GM12891 (cell line): Measurements from ENCODE around the gene ZNF14.
"Not testable (repeated sequence)": the region's sequence is repeated elsewhere in the genome, so short reads cannot be mapped to it uniquely, and the experiment has no call there.

Source experiments
- DNase-seq: peaks from one replicate; pipeline ENCODE4 v3.0.0; 2011; ENCODE audit warnings: low spot score; ENCODE audit not compliant: insufficient read length
- FAIRE-seq: peaks from 2 replicates; lab custom pipeline; 2011; peaks lifted over from hg19 to GRCh38; lab: Jason Lieb, UNC
- PAX5 ChIP-seq: IDR thresholded peaks from 2 replicates; pipeline ENCODE4 v1.6.1; 2011; ENCODE audit warnings: low read length, moderate library complexity, mild to moderate bottlenecking; ENCODE audit not compliant: insufficient read depth, severe bottlenecking
- POLR2A ChIP-seq: IDR thresholded peaks from 2 replicates; pipeline ENCODE4 v1.6.1; 2011; ENCODE audit warnings: low read depth, low read length, control low read depth
- POLR2AphosphoS5 ChIP-seq: IDR thresholded peaks from 2 replicates; pipeline ENCODE4 v1.6.1; 2011; ENCODE audit warnings: low read depth, low read length, control low read depth
- POU2F2 ChIP-seq: IDR thresholded peaks from 2 replicates; pipeline ENCODE4 v1.6.1; 2011; ENCODE audit warnings: low read depth, mild to moderate bottlenecking, control low read depth, low read length, moderate library complexity
- SPI1 ChIP-seq: IDR thresholded peaks from 2 replicates; pipeline ENCODE4 v1.6.1; 2011; ENCODE audit warnings: low read depth, low read length, control low read depth
- TAF1 ChIP-seq: IDR thresholded peaks from 2 replicates; pipeline ENCODE4 v1.6.1; 2011; ENCODE audit warnings: low read depth, low read length, control low read depth

Gene ZNF14

DNA sequence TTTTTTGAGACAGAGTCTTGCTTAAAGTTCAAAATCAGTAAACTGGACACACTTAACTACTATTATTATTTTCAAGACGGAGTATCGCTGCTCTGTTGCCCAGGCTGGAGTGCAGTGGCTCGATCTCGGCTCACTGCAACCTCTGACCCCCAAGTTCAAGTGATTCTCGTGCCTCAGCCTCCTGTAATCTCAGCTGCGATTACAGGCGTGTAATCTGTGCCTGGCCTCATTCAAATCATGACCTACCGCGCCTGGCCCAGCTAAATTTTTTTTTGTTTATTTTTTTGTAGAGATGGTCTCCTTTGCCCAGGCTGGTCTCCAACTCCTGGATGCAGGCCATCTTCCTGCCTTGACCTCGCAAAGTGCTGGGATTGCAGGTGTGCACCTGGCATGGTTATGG is 41.2 kb downstream of the ZNF14 start:
- no peak for TF ChIP-seq PAX5
- TF ChIP-seq TAF1 = no peak
- TF ChIP-seq POLR2A = no peak
- TF ChIP-seq POU2F2 = no peak
- TF ChIP-seq SPI1 = no peak
- no peak for TF ChIP-seq POLR2AphosphoS5
- DNase-seq (no peak), FAIRE-seq (no peak)

DNA sequence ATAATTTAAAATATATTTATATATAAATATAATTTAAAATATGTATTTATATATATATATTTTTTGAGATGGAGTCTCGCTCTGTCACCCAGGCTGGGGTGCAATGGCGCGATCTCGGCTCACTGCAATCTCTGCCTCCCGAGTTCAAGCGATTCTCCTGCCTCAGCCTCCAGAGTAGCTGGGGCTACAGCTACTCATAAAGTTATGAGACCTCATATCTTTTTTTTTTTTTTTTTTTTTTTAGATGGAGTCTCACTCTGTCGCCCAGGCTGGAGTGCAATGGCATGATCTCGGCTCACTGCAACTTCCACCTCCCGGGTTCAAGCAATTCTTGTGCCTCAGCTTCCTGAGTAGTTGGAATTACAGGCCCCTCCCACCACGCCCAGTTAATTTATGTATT is 43.9 kb downstream of the ZNF14 start:
- not testable (repeated sequence) for DNase-seq, FAIRE-seq

DNA sequence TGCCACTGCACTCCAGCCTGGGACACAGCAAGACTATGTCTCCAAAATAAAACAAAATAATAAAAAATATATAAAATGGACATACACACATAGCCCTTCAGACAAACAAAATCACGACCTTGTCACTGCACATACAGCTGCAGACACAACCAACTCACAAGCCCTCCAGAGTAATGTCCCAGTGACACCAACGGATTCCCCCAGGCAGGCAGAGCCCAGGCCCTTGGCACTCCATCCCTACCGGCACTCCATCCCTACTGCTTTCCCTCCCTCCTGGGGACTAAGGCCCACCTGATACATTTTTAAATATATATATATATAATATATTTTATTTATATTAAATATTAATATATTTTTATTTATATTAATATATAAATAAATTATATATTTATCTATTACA is 45.8 kb downstream of the ZNF14 start:
- no peak for DNase-seq
- FAIRE-seq = no peak
- TF ChIP-seq POLR2AphosphoS5 (no peak), POU2F2 (no peak), PAX5 (no peak), POLR2A (no peak), TAF1 (no peak), SPI1 (no peak)

DNA sequence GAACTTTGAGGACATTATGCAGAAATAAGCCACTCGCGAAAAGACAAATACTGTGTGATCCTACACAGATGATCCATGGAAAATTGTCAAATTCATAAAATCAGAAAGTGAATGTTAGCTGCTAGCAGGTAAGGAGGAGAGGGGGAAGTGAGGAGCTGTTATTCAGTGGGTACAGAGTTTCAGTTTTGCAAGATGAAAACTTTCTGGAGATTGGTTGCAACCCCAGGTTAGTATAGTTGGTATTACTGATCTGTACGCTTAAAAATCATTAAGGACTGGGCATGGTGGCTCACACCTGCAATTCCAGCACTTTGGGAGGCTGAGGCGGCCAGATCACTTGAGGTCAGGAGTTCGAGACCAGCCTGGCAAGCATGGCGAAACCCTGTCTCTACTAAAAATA is 46.3 kb downstream of the ZNF14 start:
- TF ChIP-seq PAX5 (no peak), TAF1 (no peak), SPI1 (no peak), POU2F2 (no peak), POLR2A (no peak), POLR2AphosphoS5 (no peak)
- DNase-seq = no peak
- FAIRE-seq = no peak

DNA sequence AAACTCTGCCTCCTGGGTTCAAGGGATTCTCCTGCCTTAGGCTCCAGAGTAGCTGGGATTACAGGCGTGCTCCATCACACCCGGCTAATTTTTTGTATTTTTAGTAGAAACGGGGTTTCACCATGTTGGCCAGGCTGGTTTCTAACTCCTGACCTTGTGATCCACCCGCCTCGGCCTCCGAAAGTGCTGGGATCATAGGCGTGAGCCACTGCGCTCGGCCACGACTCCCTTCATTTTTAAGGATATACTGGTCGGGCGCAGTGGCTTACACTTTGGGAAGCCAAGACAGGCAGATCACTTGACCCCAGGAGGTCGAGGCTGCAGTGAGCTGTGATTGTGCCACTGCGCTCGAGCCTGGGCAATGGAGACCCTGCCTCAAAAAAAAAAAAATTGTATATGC is 46.8 kb downstream of the ZNF14 start:
- DNase-seq, FAIRE-seq: not testable (repeated sequence)

DNA sequence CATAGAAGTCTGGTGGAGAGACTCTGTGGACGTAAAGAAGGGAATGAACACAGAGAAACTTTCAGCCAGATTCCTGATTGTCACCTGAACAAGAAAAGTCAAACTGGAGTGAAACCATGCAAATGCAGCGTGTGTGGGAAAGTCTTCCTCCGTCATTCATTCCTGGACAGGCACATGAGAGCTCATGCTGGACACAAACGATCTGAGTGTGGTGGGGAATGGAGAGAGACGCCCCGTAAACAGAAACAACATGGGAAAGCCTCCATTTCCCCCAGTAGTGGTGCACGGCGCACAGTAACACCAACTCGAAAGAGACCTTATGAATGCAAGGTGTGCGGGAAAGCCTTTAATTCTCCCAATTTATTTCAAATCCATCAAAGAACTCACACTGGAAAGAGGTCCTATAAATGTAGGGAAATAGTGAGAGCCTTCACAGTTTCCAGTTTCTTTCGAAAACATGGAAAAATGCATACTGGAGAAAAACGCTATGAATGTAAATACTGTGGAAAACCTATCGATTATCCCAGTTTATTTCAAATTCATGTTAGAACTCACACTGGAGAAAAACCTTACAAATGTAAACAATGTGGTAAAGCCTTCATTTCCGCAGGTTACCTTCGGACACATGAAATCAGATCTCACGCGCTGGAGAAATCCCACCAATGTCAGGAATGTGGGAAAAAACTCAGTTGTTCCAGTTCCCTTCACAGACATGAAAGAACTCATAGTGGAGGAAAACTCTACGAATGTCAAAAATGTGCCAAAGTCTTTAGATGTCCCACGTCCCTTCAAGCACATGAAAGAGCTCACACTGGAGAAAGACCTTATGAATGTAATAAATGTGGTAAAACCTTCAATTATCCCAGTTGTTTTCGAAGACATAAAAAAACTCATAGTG is 53.5 kb downstream of the ZNF14 start:
- no peak for TF ChIP-seq POLR2A
- TF ChIP-seq POU2F2 = no peak
- TF ChIP-seq POLR2AphosphoS5 = no peak
- no peak for TF ChIP-seq PAX5
- TF ChIP-seq TAF1 = no peak
- no peak for TF ChIP-seq SPI1
- FAIRE-seq = no peak
- DNase-seq = no peak

DNA sequence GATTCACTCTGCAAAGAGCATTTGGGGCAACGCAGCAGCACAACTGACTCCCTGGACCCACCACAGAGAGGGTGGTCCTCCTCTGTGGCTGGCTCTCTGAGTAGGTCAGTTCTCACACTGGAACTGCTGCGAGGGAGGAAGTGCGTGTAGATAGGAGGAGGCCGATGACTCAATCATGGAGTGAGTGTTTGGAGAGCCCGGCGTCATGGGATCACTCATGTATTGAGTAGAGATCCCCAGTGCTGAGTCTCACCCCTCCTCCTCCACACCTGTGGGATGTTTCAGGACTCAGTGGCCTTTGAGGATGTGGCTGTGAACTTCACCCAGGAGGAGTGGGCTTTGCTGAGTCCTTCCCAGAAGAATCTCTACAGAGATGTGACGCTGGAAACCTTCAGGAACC is 55.3 kb downstream of the ZNF14 start:
- no peak for FAIRE-seq
- TF ChIP-seq POLR2AphosphoS5 (no peak), POLR2A (no peak), PAX5 (no peak), POU2F2 (no peak), TAF1 (no peak), SPI1 (no peak)
- DNase-seq = no peak

DNA sequence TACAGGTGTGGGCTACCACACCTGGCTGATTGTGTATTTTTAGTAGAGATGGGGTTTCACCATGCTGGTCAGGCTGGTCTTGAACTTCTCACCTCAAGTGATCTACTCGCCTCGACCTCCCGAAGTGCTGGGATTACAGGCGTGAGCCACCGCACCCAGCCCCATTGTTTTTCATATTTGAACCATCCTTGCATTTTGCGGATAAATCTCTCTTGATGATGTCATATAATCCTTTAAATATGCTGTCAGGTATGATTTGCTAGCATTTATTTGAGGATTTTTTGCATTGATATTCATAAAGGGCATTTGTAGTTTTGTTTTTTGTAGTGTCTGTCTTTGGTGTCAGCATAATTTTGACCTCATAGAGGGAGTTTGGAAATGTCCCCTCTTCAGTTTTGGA is 58.6 kb downstream of the ZNF14 start:
- no peak for TF ChIP-seq SPI1
- no peak for TF ChIP-seq POLR2AphosphoS5
- no peak for TF ChIP-seq POU2F2
- no peak for TF ChIP-seq PAX5
- TF ChIP-seq TAF1 = no peak
- no peak for TF ChIP-seq POLR2A
- FAIRE-seq = no peak
- DNase-seq = no peak

DNA sequence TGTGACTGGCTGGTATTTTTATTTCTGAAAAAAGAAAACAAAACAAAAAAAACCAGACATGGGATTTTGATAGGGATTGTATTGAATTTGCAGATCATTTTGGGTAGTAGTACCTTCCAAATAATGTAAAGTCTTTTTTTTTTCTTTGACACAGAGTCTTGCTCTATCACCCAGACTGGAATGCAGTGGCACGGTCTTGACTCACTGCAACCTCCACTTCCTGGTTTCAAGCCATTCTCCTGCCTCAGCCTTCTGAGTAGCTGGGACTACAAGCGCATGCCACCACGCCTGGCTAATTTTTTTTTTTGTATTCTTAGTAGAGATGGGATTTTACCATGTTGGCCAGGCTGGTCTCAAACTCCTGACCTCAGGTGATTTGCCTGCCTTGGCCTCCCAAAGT is 60.1 kb downstream of the ZNF14 start:
- TF ChIP-seq SPI1 (no peak), POLR2AphosphoS5 (no peak)
- FAIRE-seq (no peak), DNase-seq (no peak)

DNA sequence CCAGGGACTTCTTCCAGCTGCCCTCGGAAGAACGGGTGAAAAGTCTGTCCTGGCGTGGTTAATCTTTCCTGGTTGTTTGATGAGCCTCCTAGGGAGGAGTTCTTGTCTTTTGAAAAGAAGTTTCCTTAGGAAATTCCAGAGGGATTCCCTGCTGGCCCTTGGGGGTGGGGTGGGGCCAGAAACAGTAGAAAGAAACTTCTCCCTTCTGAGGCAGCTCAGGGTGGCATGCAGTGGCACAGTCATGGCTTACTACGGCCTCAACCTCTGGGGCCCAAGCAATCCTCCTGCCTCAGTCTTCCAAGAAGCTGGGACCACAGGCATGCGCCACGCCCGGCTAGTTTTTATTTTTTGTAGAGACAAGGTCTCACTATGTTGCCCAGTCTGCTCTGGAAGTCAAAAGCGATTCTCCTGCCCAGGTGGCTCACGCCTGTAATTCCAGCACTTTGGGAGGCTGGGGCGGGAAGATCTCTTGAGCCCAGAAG is 62.8 kb downstream of the ZNF14 start:
- no peak for FAIRE-seq
- no peak for DNase-seq
- TF ChIP-seq POLR2A (no peak), PAX5 (no peak), TAF1 (no peak), POU2F2 (no peak)
